HPDE6-E6E7 (cell line): ENCODE data around the gene SPTBN5.

ENCODE experiments used
- DNase-seq: peaks from one replicate; pipeline ENCODE4 v3.0.0; 2011; ENCODE audit warnings: missing footprints; ENCODE audit errors: extremely low spot score

The SPTBN5 gene

DNA sequence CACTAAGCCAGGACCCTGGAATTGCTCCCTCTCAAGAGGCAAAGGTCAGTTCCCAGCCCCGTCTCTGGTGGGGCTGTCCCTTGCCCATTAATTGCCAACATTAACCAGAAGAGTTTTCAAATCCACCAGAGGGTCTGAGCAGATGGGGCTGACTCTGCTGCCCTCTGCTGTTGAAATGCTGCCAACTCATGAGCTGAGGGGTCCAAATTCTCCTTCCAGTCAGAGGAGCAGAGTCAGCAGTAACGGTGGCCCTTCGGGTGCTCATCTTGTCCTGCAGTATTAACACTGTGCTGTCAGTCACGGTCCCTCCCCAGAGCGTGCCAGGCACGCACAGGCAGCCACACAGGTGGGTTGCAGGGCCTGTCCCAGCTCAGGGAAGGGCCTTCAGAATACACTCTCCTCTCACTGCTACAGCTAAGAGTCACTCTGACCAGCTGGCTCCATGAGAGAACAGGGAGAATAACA is 10.7 kb upstream of the SPTBN5 start:
- DNase-seq, result peak; percentile 67

DNA sequence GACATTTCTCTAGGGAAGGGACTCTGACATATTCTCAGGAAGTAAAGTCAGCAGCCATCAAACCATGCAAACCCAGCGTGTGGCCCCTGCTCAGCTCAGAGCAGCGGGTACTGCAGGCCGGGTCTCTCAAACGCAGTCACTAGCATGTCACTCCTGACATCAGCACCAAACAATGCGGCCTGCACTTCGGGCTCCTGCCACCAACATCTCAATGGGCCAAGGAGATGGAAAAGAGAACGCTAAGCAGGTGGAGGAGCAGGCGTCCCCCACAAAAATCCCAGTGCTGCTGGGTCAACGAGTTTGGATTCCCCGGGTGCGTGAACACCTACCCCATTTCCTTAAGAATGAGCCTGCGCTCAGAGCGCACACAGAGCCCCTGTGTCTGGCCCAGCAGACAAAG is 9.9 kb upstream of the SPTBN5 start:
- DNase-seq, result no peak

DNA sequence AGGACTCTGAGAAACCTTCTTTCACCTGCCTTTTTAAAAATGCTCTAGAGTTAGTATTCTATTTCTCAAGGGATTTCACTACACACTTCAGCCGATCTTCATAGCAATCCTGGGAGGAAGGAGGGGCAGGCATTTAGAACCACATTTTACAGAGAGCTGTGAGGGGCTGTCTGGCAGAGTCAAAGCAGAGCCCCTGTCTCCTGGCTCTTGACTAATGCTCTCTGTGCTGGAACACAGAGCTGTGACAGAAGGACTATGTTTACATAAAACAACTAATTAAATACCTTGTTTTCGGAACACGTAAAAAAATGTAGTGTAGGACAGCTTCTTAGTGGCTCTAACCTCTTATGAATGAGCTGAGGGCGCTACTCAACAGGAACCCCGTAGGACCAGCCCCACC is 7.6 kb upstream of the SPTBN5 start:
- no peak for DNase-seq

DNA sequence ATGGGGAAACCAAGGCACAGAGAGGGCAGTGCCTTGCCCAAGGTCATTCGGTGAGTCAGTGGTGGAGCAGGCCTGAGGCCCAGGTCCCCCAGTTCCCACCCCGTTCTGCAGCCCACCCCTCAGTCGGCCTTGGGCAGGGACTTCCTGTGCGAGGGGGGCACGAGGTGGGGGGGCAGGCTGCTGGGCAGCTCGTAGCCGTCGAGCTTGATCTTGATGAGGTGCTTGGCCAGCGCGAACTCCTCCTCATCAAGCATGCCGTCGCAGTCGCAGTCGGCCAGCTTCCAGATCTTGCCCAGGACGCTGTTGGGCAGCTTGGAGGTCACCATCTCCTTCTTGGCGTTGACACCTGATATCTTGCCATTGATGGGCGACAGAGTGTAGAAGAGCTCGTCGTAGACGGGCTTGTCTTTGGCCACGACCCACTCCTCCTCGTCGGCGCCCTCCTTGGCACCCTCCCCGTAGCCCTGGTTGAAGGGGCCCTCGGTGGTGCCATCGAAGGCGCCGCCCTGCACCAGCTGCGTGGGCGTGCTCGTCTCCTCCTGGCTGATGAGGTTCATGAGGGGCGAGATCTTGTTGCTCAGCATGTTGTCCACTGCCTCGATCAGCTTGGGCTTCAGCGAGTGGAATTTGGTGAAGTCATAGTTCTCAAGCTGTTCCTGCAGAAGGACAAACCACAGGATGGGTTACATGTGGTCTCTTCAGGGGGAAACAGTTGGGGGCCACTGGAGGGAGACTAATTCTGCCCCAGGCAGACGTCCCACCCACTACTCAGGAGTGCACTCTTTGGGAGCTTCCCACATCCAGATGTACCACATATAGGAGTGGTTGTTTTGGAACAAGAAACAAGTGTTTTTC is 6.9 kb upstream of the SPTBN5 start:
- no peak for DNase-seq

DNA sequence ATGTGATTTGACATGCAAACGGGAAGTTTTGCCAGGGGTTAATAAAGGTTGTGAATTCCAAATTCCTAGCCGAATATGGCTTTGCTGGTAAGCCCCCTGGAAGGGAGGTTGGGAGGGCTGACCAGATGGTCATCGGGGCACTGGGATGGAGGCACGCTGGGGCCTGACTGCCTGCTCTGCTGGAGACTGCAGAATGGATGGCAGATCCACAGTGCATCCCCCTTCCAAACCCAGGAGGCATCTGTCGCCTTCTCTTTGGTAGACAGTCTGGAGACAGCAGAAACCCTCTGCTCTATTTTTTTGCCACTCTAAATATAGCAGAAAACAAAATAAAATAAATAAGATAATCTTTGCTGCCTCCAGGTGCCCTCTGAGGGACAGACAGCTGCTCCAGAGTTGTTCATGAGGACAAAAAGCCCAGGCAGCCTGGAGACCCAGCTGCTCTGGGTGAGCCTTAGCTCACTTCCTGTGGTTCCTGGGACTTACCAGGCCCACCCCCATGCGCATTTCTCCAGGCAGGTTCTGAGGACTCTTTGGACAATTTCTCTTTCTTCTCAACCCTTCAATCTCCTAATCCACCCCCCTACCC is 6.1 kb upstream of the SPTBN5 start:
- DNase-seq, result no peak

DNA sequence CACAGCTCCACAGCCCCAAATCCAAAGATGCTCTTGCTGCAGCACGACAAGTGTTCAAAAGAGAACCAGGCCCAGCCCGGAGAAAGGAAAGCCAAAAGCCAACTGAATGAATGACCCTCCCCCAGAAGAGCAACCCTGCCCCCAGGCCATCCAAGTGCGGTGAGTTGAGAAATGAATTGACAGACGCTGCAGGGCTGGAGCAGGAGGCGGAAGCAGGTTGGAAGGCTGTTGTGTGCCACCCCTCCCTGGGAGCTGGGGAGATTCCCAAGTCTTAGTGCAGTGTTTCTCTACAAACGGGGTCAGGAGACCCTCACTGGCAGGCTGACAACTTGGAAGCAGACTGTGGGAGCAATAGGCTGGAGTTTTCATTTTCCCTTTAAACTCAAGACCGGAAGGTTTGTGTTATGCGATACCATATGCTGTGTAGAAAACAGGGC is 3.5 kb upstream of the SPTBN5 start:
- no peak for DNase-seq

DNA sequence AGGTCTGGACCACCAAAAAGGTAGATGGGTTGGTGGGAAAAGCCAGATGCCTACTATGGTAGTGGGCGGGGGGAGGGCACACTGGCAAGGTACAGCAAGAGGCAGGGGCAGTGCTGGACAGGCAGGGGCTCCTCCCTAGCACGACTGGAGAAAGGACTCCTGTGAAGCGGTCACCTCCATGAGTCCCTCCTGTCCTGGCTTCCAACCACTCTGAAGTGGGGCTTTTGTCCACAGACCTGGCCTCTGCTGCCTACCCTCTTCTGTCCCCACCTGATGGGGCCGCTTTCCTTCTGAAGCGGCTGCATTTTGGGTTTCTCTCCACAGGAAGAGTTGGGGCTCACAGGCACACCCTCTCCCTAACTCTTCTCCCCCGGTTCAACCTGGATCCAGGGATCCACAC is 2.7 kb upstream of the SPTBN5 start:
- DNase-seq, result no peak

DNA sequence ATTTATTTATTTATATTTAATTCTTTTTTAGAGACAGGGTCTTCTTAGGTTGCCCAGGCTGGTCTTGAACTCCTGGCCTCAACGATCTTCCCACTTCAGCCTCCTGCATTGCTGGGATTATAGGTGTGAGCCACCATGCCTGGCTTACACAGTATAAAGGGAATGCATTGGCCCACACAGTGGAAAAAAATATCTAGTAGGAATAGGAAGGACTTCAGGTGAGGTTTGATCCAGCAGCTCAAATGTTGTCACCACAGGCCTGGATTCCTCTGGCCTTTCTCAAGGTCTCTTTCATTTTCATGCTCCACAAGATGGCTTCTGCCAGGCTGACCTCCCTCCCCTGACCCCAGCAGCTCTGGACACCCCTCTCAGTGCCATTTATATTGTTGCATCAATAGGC is 2.1 kb upstream of the SPTBN5 start:
- DNase-seq, result no peak

DNA sequence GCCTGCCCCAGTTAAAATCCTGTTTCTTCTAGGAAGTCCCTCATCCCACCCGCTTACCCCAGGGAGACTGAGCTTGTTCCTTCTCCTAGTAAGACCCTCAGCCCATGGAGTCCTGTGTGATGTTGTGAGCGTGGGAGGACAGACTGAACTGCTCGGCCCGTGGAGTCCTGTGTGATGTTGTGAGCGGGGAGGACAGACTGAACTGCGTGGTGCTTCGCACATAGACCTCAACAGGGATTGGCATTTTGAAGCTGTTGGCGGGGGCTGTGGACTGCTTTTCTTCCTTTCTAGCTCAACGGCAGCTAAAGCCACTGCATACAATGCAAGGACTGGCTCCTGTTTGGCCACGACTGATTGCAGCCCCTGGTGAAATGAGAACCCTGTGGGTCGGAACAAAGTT is 1.6 kb upstream of the SPTBN5 start:
- DNase-seq, result no peak

DNA sequence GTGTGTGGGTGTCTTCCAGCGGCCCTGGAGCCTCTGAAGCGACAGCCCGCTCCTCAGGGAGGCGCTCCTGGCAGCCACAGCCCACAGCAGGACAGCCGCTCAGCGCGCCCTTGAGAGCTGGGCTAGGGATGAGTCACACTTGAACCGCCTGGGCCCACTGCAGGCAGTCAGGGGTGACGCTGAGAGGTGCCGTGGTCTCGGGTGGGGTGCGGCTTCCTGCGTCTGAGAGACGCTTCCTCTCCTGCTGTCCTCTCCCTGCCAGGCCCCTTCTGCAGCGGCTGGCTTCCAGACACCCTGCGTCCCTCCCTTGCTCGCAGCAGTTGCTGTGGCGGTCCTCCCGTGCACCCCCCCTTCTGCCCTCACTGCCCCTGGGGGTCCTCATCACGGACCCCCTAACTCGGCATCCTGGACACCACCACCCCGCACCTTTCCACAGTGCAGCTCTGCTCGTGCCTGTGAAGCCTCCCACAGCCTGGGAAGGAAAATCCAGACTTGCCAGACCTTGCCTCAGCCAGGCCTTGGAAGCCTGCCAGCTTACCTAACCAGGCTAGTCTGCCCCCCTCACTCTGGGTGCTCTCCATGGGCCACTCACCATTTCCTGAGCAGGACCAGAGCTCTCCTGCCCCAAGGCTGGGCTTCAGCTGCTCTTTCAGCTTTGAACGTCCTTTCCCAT is 1.1 kb upstream of the SPTBN5 start:
- peak; percentile 88 for DNase-seq

DNA sequence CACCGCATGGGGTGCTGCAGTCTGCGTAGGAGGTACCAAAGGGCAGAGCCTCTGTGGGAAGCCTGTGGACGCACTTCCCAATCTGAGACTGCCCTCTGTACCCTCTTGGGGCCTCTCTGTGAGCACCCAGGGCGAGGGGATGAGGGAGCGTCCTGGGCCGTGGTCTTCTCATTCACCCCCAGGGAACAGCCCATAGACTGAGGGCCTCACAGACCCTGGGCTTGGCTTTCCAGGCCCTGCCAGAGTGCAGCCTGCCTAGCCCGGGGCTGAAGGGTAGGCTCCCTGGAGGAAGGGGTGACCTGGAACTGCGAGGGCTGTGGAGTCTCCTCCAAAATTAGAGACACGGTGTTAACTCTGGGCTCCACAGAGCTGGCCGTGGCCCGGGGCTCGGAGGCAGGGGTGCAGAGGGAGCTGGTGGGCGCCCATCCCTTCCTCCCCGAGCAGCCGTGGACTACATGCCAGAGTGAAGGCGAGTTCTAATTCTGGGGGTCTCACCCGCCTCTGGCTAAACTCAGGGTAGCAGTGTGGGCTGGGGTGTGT is 468 bp upstream of the SPTBN5 start:
- no peak for DNase-seq

DNA sequence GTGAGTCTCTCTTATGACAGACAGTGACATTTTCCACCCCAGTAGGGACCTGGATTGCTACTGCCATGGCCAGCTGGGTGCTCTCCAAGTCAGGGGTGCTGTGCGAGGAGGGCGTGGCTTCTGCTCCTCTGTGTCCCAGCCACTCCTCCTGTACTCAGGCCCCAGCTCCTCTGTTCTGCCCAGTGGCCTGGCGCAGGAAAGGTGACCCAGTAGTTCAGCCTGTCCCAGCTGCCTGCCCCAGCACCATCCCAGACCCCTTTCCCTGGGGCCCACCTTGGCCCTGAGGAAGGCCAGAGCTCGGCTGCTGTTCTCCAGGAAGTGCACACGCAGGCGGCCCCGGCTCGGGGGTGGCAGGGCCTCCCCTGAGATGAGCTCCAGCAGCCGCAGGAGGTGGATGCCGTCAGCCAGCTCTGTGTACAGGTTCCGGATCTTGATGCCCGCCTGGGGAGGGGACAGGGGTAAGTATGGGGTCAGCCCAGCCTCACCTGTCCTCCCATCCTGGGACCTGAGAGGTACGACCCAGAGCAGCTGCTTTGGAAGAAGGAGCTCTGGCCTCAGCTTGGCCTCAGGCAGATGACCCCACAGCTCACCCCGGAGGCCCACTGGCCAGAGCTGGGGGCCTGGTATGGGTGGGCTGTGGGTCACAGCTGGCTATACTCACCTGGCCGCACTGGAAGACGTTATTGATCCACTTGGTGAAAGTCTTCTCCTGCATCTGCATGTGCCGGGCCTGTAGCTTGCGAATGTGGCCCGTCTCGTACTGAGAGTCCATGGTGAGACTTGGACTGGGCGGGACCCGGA is 1.0 kb downstream of the SPTBN5 start:
- DNase-seq, result no peak

DNA sequence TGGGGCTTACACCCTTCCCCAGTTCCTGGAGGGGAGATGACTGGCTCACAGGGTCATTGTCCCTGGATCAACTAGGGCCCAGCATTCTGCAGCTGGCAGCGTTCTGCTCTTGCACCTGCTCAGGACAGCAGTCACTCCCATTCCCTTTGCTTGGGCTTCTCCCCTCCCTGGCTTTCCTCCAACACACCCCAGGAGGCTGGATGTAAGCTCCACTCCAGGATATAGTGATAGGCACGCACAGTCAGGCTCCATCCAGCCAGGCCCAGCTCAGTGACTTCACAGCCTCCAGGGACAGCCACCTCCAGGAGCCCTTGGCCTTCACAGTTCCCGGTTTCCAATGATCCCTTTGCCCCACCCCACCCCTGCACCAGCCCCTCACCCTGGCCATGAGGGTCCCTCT is 1.9 kb downstream of the SPTBN5 start:
- DNase-seq, result no peak

DNA sequence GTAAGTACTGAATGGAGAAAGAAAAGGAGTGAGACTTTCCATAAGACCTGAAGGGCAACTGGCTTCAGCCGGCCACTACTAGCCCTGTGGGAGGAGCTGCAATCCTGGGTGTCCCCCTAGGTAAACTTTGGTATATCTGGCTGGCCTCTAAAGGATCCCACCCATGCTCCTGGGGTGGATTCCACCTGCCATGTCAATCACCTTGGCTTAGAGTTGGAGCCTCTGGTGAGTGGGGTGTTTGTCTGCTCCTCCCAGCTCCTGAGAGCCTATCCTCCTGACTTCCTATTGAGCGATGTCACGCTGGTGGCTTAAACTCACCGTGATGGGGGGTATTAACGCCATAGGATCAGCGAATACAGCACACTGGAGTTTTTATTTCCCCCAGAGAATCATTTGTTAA is 2.6 kb downstream of the SPTBN5 start:
- DNase-seq, result no peak

DNA sequence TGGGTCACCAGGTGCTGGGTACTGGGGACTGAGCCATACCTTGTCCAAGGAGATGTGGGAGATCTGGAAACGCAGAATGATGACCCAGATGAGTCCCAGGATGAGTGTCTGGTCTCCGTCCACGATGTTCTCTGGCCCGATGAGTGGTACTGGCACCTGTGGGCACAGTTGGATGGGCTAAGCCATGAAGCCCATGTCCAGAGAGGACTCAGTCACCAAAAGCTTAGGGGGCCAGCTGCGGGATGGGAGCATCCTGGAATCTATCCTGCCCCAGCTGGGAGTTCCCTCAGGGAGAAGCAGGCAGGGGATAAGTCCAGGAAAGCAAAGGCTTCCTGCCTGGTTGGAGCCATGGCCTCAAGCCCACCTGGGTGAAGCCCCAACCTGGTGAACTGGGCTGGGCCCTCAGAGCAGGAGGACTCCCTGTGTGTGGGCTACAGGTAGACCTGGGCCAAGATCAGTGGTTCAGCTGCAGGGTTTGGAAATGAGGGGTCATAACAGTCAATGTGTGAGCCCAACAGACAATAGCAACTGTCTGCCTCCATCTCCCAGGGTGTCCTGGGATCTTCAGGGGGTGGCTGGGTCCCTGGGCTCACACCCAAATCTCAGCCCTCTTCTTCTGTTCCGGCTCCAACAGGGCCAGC is 3.7 kb downstream of the SPTBN5 start:
- no peak for DNase-seq

DNA sequence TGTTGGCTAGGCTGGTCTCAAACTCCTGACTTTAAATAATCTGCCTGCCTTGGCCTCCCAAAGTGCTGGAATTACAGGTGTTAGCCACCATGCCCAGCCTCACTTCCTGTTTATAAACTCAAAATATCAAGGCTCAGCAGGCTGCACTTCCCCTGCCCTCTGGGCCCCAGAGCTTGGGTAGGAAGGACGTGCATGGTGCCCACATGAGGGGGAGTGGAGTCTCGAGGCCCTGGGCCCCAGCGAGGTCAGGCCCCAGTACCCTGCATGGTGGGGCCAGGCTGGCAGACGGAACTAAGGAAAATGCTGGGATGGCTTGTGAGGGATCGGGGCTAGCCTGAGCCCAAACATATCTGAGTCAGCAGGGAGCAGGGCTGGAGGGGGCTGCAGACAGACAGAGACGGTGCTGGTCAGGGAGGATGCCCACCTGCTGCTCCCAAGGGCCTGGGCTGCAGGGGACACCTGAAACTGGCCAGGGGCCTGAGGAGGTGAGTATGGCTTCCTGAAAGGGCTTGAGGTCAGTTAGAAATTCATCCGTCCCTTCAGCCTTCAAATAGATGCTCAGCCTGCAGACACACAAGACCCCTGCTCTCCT is 5.1 kb downstream of the SPTBN5 start:
- DNase-seq, result no peak

DNA sequence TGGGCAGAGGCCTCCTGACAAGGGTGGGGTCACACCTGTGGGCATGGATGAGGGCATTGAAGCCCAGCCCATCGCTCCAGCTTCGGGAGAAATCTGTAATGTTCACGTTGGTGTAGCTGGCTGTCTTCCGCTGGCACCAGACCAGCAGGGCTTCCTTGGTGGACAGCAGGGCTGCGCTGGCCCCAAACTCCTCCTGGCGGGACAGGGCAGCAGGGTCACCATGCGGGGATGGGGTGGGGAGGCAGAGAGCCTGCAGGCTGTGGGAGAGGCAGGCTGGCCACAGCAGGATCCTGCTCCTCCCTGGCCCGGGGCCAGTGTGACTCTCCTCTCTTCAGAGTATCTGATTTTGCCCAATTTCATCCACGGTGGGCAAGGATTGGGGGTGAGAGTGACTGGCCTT is 6.0 kb downstream of the SPTBN5 start:
- DNase-seq, result no peak

DNA sequence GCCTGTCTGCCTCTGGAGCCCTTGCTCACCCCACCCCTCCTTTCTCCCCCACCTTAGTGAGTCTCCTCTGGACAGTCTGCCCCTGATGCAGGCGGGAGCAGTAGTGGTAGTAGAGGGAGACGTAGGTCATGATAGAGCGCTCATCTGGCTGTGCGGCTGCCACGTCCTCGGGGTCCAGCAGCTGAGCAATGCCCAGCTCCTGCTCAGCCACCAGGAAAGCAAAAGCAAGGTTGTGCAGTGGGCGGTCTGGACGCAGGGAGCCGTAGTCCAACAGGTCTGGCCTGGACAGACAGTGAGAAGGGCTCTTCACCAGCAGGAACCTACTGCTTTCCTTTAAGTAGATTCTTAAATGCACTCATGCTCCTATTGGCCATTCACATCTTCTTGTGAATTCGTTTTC is 6.7 kb downstream of the SPTBN5 start:
- no peak for DNase-seq

DNA sequence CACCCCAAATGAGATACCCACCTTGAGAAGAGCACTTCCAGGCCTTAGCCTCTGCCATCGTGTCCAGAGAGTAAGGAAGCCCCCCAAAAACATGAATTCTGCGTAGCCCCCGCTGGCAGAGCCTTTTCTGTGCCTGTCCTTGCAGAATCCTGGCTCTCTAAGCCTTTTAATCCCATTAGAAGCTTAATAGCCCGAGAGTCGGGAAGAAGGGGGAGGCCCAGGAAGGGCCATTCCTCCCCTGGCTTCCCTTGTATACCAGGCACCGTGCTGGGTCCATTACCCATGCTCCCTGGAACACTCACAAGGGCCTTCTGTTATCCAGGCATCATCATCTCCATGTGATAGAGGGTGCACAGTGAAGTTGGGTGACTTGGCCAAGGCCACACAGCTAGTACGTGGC is 7.1 kb downstream of the SPTBN5 start:
- DNase-seq, result no peak

DNA sequence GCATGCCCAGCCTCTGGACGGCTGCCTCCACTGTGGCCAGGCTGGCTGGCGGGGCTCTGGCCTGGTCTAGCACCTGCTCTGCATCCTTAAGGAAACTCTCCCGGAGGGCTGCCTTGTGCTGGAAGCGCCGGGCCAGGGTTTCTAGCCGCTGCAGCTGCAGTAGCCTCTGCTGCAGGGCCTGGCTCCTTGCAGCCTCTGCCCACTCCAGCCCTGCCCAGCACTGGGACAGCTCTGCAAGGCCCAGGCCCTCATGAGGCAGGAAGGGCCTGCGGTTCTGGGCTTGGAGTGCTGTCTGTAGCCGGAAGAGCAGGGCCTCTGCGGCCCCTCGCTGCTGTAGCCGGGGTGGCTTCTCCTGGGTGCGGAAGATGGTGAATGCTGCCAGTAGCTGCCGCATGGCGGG is 8.0 kb downstream of the SPTBN5 start:
- no peak for DNase-seq

DNA sequence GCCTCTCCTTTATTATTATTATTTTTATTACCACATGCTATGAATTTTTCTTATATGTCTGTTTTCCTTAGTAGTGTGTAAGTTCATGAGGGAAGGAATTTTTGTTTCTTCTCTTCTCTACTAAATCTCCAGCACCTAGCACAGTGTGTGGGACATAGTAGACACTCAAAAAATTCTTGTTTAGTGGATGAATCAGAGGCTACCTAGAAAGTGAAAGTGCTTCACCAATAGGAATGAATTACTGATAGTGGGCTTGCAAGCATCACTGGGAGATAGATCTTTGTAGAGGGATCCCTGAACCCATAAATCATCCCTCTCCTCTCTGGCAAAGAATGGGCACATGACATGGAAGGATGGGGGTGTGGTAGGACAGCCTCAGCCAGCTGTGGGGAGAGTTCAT is 8.5 kb downstream of the SPTBN5 start:
- DNase-seq, result no peak
